Fibroblast of the aortic adventitia (primary cell): Measurements from ENCODE around the gene FKBP6. TPM values are rescaled to one million over a fixed set of nuclear protein-coding genes. Genes with fewer than 3 reads are reported as not detected.
"Not testable (repeated sequence)": the region's sequence is repeated elsewhere in the genome, so short reads cannot be mapped to it uniquely, and the experiment has no call there.

ENCODE experiments used
- DNase-seq: peaks from one replicate; pipeline ENCODE4 v3.0.0-alpha.2; 2010; ENCODE audit warnings: low read depth
- H3K4me3 ChIP-seq: 2 replicates; pipeline ENCODE4 v1.5.1; 2011; ENCODE audit warnings: low read depth, mild to moderate bottlenecking, control low read depth, low read length, moderate library complexity
- total RNA-seq: library from RNA; depleted of rRNA; stranded (reverse); fragments of >200 nt; gene quantifications from 2 replicates; pipeline ENCODE4 v1.2.3, GENCODE V29; 2012; ENCODE audit warnings: low replicate concordance
- TF ChIP-seq, protein P1 (sequence below): IDR thresholded peaks from 2 replicates; pipeline ENCODE4 v1.5.1; 2011; ENCODE audit warnings: mild to moderate bottlenecking, low read length, control low read depth, inconsistent platforms; ENCODE audit not compliant: insufficient read depth

The FKBP6 gene
- total RNA-seq, 1 donor = not detected

DNA sequence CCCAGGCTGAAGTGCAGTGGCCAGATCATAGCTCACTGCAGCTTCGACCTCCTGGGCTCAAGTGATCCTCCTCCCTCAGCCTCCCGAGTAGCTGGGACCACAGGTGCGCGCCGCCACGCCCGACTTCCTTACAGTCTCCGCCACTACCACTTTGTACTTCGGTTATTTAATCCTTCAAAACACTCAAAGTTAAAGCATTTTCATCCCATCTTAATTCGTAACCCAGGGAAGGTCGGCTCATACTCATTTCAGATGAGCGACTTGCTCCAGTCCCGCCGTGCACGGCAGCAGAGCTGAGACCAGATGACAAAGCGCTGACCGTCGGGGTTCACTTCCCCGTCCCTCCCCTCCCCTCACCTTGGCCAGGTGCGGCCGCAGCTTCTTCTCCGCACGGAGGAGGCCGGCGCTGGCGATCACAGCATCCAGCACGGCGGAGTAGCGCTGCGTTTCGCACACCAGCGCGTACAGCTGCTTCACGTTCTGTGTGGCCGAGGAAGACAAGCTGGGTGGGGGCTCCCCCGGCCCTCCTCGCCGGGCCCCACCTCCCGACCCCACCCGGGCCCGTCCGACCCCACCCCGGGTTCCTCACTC is 19.8 kb upstream of the FKBP6 start:
- DNase-seq = no peak
- TF ChIP-seq, protein P1, sequence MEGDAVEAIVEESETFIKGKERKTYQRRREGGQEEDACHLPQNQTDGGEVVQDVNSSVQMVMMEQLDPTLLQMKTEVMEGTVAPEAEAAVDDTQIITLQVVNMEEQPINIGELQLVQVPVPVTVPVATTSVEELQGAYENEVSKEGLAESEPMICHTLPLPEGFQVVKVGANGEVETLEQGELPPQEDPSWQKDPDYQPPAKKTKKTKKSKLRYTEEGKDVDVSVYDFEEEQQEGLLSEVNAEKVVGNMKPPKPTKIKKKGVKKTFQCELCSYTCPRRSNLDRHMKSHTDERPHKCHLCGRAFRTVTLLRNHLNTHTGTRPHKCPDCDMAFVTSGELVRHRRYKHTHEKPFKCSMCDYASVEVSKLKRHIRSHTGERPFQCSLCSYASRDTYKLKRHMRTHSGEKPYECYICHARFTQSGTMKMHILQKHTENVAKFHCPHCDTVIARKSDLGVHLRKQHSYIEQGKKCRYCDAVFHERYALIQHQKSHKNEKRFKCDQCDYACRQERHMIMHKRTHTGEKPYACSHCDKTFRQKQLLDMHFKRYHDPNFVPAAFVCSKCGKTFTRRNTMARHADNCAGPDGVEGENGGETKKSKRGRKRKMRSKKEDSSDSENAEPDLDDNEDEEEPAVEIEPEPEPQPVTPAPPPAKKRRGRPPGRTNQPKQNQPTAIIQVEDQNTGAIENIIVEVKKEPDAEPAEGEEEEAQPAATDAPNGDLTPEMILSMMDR = no peak
- H3K4me3 ChIP-seq = peak overlapping the region; percentile 78

DNA sequence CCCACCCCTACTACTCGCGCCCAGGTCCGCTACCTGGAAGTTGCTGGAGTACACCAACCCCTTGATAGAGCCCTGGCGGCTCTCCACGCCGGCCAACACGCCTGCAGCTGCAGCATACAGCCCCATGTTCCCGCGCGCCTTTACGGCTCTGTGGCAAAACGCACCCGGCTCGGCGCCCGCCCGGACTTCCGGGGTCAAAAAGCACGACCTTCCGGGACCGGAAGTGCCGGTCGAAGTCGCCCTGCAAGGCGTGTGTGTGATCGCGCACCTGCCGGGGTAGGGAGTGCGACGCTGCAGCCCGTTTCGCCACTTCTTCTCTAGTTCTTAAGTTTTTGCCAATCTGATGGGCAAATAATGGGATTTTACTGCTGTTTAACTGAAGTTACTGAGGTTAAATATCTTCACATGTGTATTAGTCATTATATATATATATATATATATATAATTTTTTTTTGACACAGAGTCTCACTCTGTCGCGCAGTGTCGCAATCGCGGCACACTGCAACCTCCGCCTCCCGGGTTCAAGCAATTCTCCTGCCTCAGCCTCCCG is 19.2 kb upstream of the FKBP6 start, which contains the start of gene NSUN5:
TSS of gene NSUN5 (minus strand) at position 162 of the 550 bp plus-strand sequence. CDS start at position 126, 36 bp downstream.
- TF ChIP-seq, protein P1 = no peak
- peak; percentile 57 for DNase-seq
- peak within 1 kb of the TSS; percentile 78 for H3K4me3 ChIP-seq

DNA sequence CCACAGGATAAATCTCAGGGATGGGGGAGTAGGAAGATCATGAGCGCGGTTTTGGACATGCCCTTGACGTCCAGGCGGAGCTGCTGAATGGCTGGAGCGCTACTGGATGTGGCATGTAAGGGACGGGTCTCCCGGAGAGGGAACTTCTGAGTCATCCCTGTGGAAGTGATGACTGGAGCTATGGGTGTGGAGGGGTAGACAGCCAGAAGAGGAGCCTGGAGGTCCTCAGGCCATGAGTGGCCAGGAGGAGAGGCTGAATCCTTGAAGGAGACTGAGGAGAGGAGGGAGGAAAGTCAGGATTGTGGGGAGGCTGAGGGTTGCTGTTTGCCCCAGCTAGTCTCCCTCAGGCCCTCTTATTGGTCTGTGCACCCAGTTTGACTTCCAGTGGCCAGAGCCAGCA is 16.5 kb upstream of the FKBP6 start:
- not testable (repeated sequence) for H3K4me3 ChIP-seq, DNase-seq

DNA sequence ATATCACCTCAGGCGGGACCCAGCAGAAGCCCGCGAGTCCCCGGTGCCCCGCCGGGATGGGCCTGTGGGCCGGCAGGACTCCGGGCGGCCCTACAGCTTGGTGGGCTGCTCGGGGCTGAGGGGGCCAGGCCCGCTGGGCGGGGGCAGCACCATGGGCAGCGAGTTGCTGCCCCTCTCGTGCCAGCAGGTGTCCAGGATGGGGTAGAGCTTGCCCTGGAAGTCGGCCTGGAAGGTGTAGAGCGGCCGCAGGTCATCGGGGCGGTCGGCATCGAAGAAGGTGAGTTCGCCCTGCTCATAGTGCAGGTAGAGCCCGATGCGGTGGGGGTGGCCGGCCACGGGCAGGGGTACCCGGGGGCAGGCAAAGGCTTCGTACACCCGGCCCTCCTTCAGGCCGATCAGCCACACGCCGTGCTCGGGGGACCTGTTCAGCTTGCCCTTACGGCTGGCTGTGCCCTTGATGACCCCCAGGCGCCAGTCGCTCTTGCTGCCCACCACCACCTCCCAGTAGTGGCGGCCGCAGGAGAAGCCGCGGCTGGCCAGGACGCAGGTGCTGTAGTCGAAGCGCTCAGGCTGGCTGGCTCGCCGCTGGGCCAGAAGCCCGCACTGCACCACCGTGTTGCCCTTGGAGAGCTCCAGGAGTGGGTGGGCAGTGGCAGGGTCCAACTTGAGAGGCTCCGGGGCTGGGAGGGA is 15.0 kb upstream of the FKBP6 start:
- no peak for DNase-seq
- TF ChIP-seq, protein P1 = no peak
- H3K4me3 ChIP-seq = no peak overlapping the region

DNA sequence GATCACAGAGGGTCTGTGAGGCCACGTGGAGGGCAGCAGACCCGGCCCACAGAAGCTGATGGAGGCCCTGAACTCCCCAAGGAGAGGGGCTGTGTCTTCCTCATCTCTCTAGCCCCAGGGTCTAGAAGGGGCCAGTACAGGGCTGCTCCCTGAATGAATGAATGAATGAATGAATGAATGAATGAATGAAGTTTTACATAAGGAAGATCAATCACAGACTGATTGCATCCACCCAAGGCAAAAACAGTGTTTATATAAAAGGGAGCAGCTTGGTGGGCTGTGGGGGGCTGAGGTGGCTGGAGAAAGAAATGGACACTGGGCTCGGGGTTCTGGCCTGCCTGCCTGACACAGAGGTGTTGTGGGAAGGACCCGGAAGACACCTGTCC is 14.4 kb upstream of the FKBP6 start:
- DNase-seq = no peak
- TF ChIP-seq, protein P1 = no peak
- H3K4me3 ChIP-seq = no peak overlapping the region

DNA sequence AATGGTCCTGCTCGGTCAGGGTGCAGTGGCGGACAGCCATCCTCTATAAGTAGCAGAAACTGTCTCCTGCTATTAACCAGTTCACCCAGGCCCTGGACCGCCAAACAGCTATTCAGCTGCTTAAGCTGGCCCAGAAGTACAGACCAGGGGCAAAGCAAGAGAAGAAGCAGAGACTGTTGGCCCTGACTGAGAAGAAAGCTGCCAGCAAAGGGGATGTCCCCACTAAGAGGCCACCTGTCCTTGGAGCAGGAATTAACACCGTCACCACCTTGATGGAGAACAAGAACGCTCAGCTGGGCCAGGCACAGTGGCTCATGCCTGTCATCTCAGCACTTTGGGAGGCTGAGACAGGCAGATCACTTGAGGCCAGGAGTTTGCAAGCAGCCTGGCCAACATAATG is 13.7 kb upstream of the FKBP6 start:
- DNase-seq = no peak
- TF ChIP-seq, protein P1 = no peak
- H3K4me3 ChIP-seq = no peak overlapping the region

DNA sequence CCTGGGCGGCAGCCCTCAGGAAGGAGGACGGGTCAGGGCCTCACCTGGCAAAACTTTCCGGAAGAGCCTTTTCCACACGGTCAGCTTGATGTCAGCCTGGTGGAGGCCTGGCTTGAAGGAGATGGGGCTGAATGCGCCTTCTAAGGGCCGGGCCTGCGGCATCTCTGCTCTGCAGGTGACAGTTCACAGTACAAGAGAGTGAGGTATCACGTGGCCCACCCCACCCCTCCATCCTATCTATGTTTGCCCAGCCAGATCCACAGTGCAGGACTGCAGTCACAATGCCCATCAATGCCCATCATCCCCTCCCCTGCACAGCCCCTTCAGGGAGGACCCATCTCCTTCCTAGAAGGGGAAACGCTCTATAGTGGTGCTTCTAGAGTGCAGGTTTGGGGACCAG is 11.4 kb upstream of the FKBP6 start:
- TF ChIP-seq, protein P1 = no peak
- DNase-seq = no peak

DNA sequence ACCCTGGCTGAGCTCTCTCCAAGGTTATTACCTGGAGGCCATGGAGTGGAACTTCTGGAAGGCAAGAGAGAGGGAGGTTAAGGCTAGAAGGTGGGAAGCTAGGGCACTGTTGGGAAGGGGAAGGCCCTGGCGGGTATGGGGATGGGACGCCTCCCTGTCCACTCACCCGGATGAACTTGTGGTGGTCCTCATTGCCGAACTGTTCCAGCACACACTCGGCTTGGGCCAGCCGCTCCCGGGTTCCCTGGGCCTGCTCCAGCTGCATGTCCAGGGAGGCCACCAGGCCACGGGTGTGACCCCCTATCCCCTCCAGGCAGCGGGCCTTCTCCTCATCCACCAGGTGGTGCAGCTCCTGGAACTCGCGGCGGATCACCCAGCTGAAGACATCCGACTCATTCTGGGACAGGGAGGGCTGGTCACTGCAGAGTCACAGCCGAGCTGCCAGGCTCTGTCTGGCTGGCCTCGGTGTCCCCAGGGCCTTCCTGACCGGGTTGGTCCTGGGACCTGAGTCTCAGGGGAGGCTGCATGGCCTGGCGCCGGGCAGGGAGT is 9.2 kb upstream of the FKBP6 start:
- DNase-seq, H3K4me3 ChIP-seq: not testable (repeated sequence)

More for the DNA sequence above, 11.4 kb upstream of the FKBP6 start:
- no peak overlapping the region for H3K4me3 ChIP-seq

DNA sequence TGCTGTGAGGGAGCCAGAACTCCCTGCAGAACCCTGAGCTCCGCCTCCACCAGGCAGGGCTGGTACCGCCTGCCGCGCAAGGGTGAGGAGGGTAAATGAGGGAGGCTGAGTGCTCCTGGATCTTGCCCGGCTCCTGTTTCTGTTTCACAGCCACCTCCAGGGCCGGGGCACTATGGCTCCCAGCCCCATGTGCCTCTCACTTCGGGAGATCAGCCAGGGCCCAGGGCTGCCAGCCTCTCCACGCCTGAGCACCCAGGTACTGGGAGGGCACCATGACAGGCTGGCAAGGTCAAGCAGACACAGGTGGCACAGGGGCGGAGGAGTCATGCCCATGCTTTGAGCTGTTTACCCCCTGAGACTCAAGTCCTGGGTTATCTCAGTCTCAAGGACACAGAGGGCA is 8.4 kb upstream of the FKBP6 start:
- not testable (repeated sequence) for DNase-seq

DNA sequence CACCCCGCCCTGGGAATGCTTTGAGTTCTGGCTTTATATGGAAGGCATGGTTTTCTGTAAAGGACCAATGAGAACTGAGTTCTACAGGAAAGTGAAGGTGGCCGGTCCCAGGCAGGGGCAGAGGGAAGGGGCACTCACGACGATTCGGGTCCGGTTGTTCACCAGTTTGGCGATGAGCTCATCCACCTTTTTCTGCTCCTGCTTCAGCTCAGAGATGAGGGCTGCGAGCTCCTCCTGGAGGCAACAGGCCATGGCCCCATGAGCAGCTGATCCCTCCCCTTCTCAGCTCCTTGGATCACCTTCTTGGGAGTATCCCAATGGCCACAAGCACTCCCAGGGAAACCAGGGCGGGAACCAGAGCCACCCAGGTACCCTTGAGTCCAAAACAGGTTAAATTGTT is 8.0 kb upstream of the FKBP6 start:
- DNase-seq, H3K4me3 ChIP-seq: not testable (repeated sequence)

More for the DNA sequence above, 8.4 kb upstream of the FKBP6 start:
- not testable (repeated sequence) for H3K4me3 ChIP-seq
